Lower lobe of right lung (tissue), 2 donors: ENCODE results near the gene YPEL2. TPM values are rescaled to one million over a fixed set of nuclear protein-coding genes. Genes with fewer than 3 reads are reported as not detected.
A peak's percentile ranks its signal among the peaks of the same experiment; 100 is the strongest.

Experiments used
- ATAC-seq, 2 donors: fragments of 200-7000 bp; cut with Tn5 transposase; one replicate each; pipeline ENCODE4 v1.9.1; 2020 to 2022; ENCODE audit warnings: mild to moderate bottlenecking in 2 of 2, moderate library complexity in 2 of 2
- DNase-seq: peaks from one replicate; pipeline ENCODE4 v3.0.0-alpha.2; 2020
- H3K27ac ChIP-seq: fragments of 200-600 bp; one replicate; pipeline ENCODE4 v1.8.0; 2022
- H3K27me3 ChIP-seq: fragments of 200-600 bp; one replicate; pipeline ENCODE4 v1.8.0; 2022; ENCODE audit warnings: low read depth
- H3K36me3 ChIP-seq: fragments of 200-600 bp; one replicate; pipeline ENCODE4 v1.8.0; 2022; ENCODE audit warnings: mild to moderate bottlenecking
- H3K4me1 ChIP-seq: fragments of 200-600 bp; one replicate; pipeline ENCODE4 v1.8.0; 2022
- H3K4me3 ChIP-seq: fragments of 200-600 bp; one replicate; pipeline ENCODE4 v1.8.0; 2022; ENCODE audit warnings: mild to moderate bottlenecking
- H3K9me3 ChIP-seq: fragments of 200-600 bp; one replicate; pipeline ENCODE4 v1.8.0; 2022
- CTCF ChIP-seq: fragments of 200-600 bp; IDR thresholded peaks from one replicate; pipeline ENCODE4 v1.8.0; 2022; ENCODE audit warnings: antibody characterized with exemption, mild to moderate bottlenecking
- intact Hi-C: fragments of 100-400 bp; cut with DNase I; formaldehyde crosslinking; loops from one replicate; pipeline ENCODE4 v1.11.0; 2022
- total RNA-seq: library from RNA; stranded (reverse); fragmentation: NEBNext Ultra II Directional; extraction: Animal tissue kit (Norgen Biotek cat#: 25700); gene quantifications from one replicate; pipeline ENCODE4 v1.2.1, GENCODE V29; 2021
- donor health status: DM: no; HTN: yes; CAD: no; lungs with severe emphysema.

Gene YPEL2
- total RNA-seq, 1 donor from 2014 or later: 22.9 TPM

DNA sequence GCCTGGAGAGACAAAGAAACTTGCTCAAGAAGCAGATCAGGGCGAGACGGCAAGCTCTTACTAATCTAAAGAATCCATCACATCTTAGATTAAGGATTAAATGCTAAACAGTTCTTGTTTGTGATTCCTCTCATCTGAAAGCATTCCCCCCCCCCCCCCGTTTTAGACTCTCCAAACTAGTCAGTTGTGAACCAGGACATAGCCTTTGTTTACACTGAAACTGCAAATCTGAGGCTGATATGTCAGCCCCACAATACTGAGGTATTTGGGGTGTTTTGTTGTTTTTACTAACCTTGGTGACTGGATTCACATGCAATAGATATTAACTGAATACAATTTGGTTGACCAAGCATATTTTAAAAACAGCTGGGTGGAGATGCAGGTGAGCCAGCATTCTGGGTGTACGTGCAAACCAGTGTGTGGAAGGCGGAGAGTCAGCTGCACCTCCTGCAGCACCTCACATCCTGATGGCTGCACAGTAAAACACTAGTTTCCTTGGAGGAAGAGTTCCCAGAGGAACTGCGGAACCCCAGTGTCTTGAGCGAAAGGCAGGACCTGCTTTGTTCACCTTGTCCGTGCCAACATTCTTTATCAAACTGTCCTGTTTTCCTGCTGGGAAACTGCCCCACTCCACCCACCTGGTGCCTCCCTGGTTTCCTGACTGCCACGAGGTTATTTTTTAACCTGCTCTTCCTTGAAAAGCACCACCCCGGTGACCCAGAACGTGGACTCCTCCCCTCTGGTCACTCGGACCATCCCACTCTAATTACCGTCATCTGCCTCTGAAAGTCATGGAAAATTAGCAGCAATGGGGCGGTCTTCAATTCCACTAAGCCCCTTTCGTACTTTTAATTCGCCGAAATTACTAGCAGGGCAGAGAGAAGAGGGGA, 1.2 kb upstream of the YPEL2 start:
- ATAC-seq (peak; percentile 58 to 73), DNase-seq (peak; percentile 64)
- Histone ChIP-seq H3K27ac (peak overlapping the region; percentile 97), H3K4me1 (peaks cover 53% of the 10 kb centered on the region), H3K27me3 (no peaks in the 10 kb centered on the region), H3K4me3 (peak overlapping the region; percentile 99), H3K36me3 (no peaks in the 10 kb centered on the region), H3K9me3 (no peaks in the 10 kb centered on the region)
- TF ChIP-seq CTCF: no peak
- intact Hi-C loops: no loop called here

DNA sequence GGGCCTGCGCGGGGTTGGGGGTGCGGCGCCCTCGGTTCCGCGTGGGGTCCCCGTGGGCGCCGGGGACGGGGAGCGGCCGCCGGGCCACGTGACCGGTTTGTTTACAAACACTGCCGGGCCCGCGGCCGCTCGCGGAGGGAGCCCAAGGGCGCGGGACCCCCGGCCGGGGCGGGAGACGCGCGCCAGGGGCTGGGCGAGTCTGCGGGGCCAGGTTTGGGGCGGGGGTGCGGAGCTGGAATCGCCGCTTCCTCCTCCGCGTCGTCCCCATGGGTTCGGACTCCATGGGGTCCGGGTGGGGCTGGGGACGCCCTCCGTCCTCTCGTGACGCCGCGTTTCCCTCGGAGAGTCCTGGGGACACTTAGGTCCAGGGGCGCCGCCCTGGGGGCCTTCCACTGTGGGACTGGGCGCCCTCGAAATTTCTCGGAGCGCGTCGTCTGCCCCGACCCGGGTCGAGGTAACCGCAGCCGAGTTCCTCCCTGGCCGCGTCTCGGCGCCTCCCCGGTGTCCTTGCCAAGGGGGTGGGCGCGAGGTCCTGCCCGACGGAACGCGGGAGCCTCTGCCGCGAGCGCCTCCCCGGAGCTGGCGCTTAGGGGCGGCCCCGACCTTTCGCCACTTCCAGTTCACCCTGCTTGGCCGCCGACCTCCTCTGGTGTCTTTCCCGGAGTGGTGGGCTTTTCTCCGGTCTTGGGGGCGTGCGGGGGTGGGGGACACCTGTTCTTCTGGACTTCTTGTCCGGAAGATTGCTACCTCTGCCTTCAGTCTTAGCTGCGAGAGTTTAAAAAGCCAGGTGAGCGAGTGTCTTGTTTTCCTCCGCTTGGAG, 684 bp downstream of the YPEL2 start:
- H3K27ac ChIP-seq: peak overlapping the region; percentile 97
- H3K4me3 ChIP-seq: peak overlapping the region; percentile 99
- DNase-seq (peak; percentile 73), ATAC-seq (peak; percentile 34 to 49)
- H3K9me3 ChIP-seq: no peaks in the 10 kb centered on the region
- no peaks in the 10 kb centered on the region for H3K36me3 ChIP-seq
- intact Hi-C loops: no loop called here
- H3K27me3 ChIP-seq: no peaks in the 10 kb centered on the region
- TF ChIP-seq CTCF: peak; percentile 7
- H3K4me1 ChIP-seq: peaks cover 71% of the 10 kb centered on the region

- peak overlapping the region; percentile 97 for H3K27ac ChIP-seq
- peak overlapping the region; percentile 99 for H3K4me3 ChIP-seq
- TF ChIP-seq CTCF: no peak
- H3K27me3 ChIP-seq: no peaks in the 10 kb centered on the region
- H3K9me3 ChIP-seq: no peaks in the 10 kb centered on the region
- no peaks in the 10 kb centered on the region for H3K36me3 ChIP-seq
- ATAC-seq (peak; percentile 2 to 14), DNase-seq (peak; percentile 52)
- intact Hi-C loops: no loop called here
- H3K4me1 ChIP-seq: peaks cover 71% of the 10 kb centered on the region
Observed at GRCh38 chr17:59332749-59333377, 1.4 kb downstream of the YPEL2 start.

- no peak for DNase-seq
- H3K9me3 ChIP-seq: no peaks in the 10 kb centered on the region
- H3K36me3 ChIP-seq: no peaks in the 10 kb centered on the region
- no peak for ATAC-seq
- intact Hi-C loops: no loop called here
- peak overlapping the region; percentile 99 for H3K4me3 ChIP-seq
- H3K4me1 ChIP-seq: peaks cover 70% of the 10 kb centered on the region
- no peak overlapping the region for H3K27ac ChIP-seq
- TF ChIP-seq CTCF: no peak
- no peaks in the 10 kb centered on the region for H3K27me3 ChIP-seq
Observed at GRCh38 chr17:59333836-59334235, 2.4 kb downstream of the YPEL2 start.

GRCh38 chr17:59335685-59336084, 4.2 kb downstream of the YPEL2 start:
- DNase-seq: no peak
- Histone ChIP-seq H3K4me3 (no peak overlapping the region), H3K27me3 (no peaks in the 10 kb centered on the region), H3K36me3 (no peaks in the 10 kb centered on the region), H3K4me1 (peaks cover 52% of the 10 kb centered on the region), H3K9me3 (no peaks in the 10 kb centered on the region), H3K27ac (no peak overlapping the region)
- TF ChIP-seq CTCF: no peak
- intact Hi-C loops: no loop called here
- no peak for ATAC-seq
